Measurements from ENCODE around the gene RMI2.

RMI2 gene

GRCh38 chr16:11349599-11350276 is 4.5 kb downstream of the RMI2 start:
- peaks cover 55 to 79% (median 71%) of the 10 kb centered on the region in 10 experiments for H3K4me1 ChIP-seq
- H3K27me3 ChIP-seq: no peaks in the 10 kb centered on the region
- H3K27ac ChIP-seq: peak overlapping the region; percentile 48 to 85 (median 80)
- H3K9ac ChIP-seq: peak overlapping the region; percentile 9 to 74 (median 67); a peak in 20 of 22 replicates
- peaks cover 0 to 22% (median 0%) of the 10 kb centered on the region in 11 experiments; a peak in 4 of 22 replicates for H4K20me1 ChIP-seq
- H3K4me2 ChIP-seq: peak overlapping the region; percentile 73 to 97 (median 87)
- H3K36me3 ChIP-seq: peaks cover 0 to 26% (median 12%) of the 10 kb centered on the region in 11 experiments; a peak in 13 of 22 replicates
- peak overlapping the region in 5 of 10 experiments; percentile 2 to 35 (median 6); a peak in 11 of 20 replicates for H3K4me3 ChIP-seq
- peaks cover 0 to 8% (median 7%) of the 10 kb centered on the region in 11 experiments; a peak in 13 of 22 replicates for H3K9me3 ChIP-seq (replicated peaks in 1 of 11)
- TF ChIP-seq Cebpa-rat (IDR thresholded peaks at IDR 0.05): peak in 4 of 11 experiments; percentile 5 to 61 (median 50); a peak in 4 of 22 replicates

- H3K9ac ChIP-seq: peak overlapping the region; percentile 9 to 74 (median 67); a peak in 16 of 22 replicates
- H3K36me3 ChIP-seq: peaks cover 0 to 26% (median 12%) of the 10 kb centered on the region in 11 experiments; a peak in 13 of 22 replicates
- peaks cover 0 to 8% (median 7%) of the 10 kb centered on the region in 11 experiments; a peak in 13 of 22 replicates for H3K9me3 ChIP-seq (replicated peaks in 1 of 11)
- peak overlapping the region; percentile 48 to 85 (median 80) for H3K27ac ChIP-seq
- H3K27me3 ChIP-seq: no peaks in the 10 kb centered on the region
- H4K20me1 ChIP-seq: peaks cover 0 to 28% (median 0%) of the 10 kb centered on the region in 11 experiments; a peak in 6 of 22 replicates
- peaks cover 63 to 85% (median 78%) of the 10 kb centered on the region in 10 experiments for H3K4me1 ChIP-seq
- H3K4me3 ChIP-seq: peak overlapping the region in 1 of 10 experiments; percentile 35; a peak in 2 of 20 replicates
- TF ChIP-seq Cebpa-rat (IDR thresholded peaks at IDR 0.05): 0 out of 22 replicates have a peak, but pooled peaks of 1 of the 11 experiments have one; percentile 2
- H3K4me2 ChIP-seq: peak overlapping the region; percentile 73 to 97 (median 87)
Observed at GRCh38 chr16:11350519-11350918, 5.3 kb downstream of the RMI2 start.

GRCh38 chr16:11350921-11351335 is 5.7 kb downstream of the RMI2 start:
- peak overlapping the region; percentile 73 to 97 (median 87); a peak in 21 of 22 replicates for H3K4me2 ChIP-seq
- TF ChIP-seq Cebpa-rat (IDR thresholded peaks at IDR 0.05): no peak
- H3K9me3 ChIP-seq (replicated peaks in 1 of 11): peaks cover 0 to 8% (median 7%) of the 10 kb centered on the region in 11 experiments; a peak in 13 of 22 replicates
- peaks cover 0 to 32% (median 0%) of the 10 kb centered on the region in 11 experiments; a peak in 6 of 22 replicates for H4K20me1 ChIP-seq
- H3K27me3 ChIP-seq: peaks cover 0 to 1% (median 0%) of the 10 kb centered on the region in 11 experiments; a peak in 1 of 22 replicates
- peak overlapping the region in 10 of 11 experiments; percentile 48 to 85 (median 80); a peak in 17 of 22 replicates for H3K27ac ChIP-seq
- peaks cover 63 to 86% (median 78%) of the 10 kb centered on the region in 10 experiments for H3K4me1 ChIP-seq
- peak overlapping the region in 7 of 11 experiments; percentile 9 to 74 (median 70); a peak in 10 of 22 replicates for H3K9ac ChIP-seq
- no peak overlapping the region for H3K4me3 ChIP-seq
- peaks cover 0 to 26% (median 12%) of the 10 kb centered on the region in 11 experiments; a peak in 13 of 22 replicates for H3K36me3 ChIP-seq

GRCh38 chr16:11353158-11353557 is 7.9 kb downstream of the RMI2 start:
- H3K27ac ChIP-seq: no peak overlapping the region
- no peak for TF ChIP-seq Cebpa-rat (IDR thresholded peaks at IDR 0.05)
- H3K4me1 ChIP-seq: peaks cover 78 to 86% (median 80%) of the 10 kb centered on the region in 10 experiments
- H4K20me1 ChIP-seq: peaks cover 0 to 45% (median 0%) of the 10 kb centered on the region in 11 experiments; a peak in 7 of 22 replicates
- H3K9me3 ChIP-seq (replicated peaks in 1 of 11): peaks cover 0 to 8% (median 7%) of the 10 kb centered on the region in 11 experiments; a peak in 13 of 22 replicates
- H3K4me2 ChIP-seq: peak overlapping the region in 2 of 11 experiments; percentile 86 to 90; a peak in 1 of 22 replicates
- H3K4me3 ChIP-seq: no peak overlapping the region
- peaks cover 0 to 17% (median 0%) of the 10 kb centered on the region in 11 experiments; a peak in 10 of 22 replicates for H3K27me3 ChIP-seq
- H3K9ac ChIP-seq: no peak overlapping the region
- peaks cover 0 to 26% (median 12%) of the 10 kb centered on the region in 11 experiments; a peak in 13 of 22 replicates for H3K36me3 ChIP-seq

- peak overlapping the region; percentile 32 to 79 (median 58); a peak in 20 of 22 replicates for H3K27ac ChIP-seq
- peaks cover 0 to 30% (median 4%) of the 10 kb centered on the region in 11 experiments; a peak in 11 of 22 replicates for H3K27me3 ChIP-seq
- no peak for TF ChIP-seq Cebpa-rat (IDR thresholded peaks at IDR 0.05)
- H3K4me1 ChIP-seq: peaks cover 68 to 86% (median 78%) of the 10 kb centered on the region in 10 experiments
- H4K20me1 ChIP-seq: peaks cover 0 to 49% (median 0%) of the 10 kb centered on the region in 11 experiments; a peak in 7 of 22 replicates
- peak overlapping the region; percentile 20 to 69 (median 56); a peak in 19 of 22 replicates for H3K9ac ChIP-seq
- peaks cover 0 to 8% (median 7%) of the 10 kb centered on the region in 11 experiments; a peak in 13 of 22 replicates for H3K9me3 ChIP-seq (replicated peaks in 1 of 11)
- H3K4me3 ChIP-seq: peak overlapping the region in 1 of 10 experiments; percentile 2; a peak in 1 of 20 replicates
- H3K36me3 ChIP-seq: peaks cover 0 to 26% (median 12%) of the 10 kb centered on the region in 11 experiments; a peak in 13 of 22 replicates
- H3K4me2 ChIP-seq: peak overlapping the region; percentile 74 to 92 (median 90)
Observed at GRCh38 chr16:11354407-11354732, 9.1 kb downstream of the RMI2 start.

- Histone ChIP-seq H4K20me1 (peaks cover 0 to 55% (median 0%) of the 10 kb centered on the region in 11 experiments; a peak in 7 of 22 replicates), H3K9me3 (replicated peaks in 1 of 11) (peaks cover 0 to 8% (median 7%) of the 10 kb centered on the region in 11 experiments; a peak in 13 of 22 replicates), H3K4me1 (peaks cover 62 to 86% (median 78%) of the 10 kb centered on the region in 10 experiments), H3K4me3 (peak overlapping the region in 1 of 10 experiments; percentile 2; a peak in 2 of 20 replicates), H3K9ac (peak overlapping the region; percentile 20 to 69 (median 56); a peak in 20 of 22 replicates), H3K4me2 (peak overlapping the region; percentile 74 to 92 (median 90)), H3K27ac (peak overlapping the region; percentile 32 to 79 (median 58); a peak in 21 of 22 replicates), H3K36me3 (peaks cover 0 to 26% (median 12%) of the 10 kb centered on the region in 11 experiments; a peak in 13 of 22 replicates), H3K27me3 (peaks cover 0 to 35% (median 7%) of the 10 kb centered on the region in 11 experiments; a peak in 13 of 22 replicates)
- peak in 1 of 11 experiments; percentile 45; a peak in 3 of 22 replicates for TF ChIP-seq Cebpa-rat (IDR thresholded peaks at IDR 0.05)
Observed at GRCh38 chr16:11354733-11355574, 9.7 kb downstream of the RMI2 start.

GRCh38 chr16:11355862-11356261 is 10.6 kb downstream of the RMI2 start:
- TF ChIP-seq Cebpa-rat (IDR thresholded peaks at IDR 0.05): no peak
- peaks cover 0 to 57% (median 0%) of the 10 kb centered on the region in 11 experiments; a peak in 7 of 22 replicates for H4K20me1 ChIP-seq
- peak overlapping the region; percentile 32 to 79 (median 58); a peak in 19 of 22 replicates for H3K27ac ChIP-seq
- H3K4me2 ChIP-seq: peak overlapping the region; percentile 74 to 92 (median 90)
- no peak overlapping the region for H3K4me3 ChIP-seq
- H3K9me3 ChIP-seq (replicated peaks in 1 of 11): peaks cover 0 to 8% (median 7%) of the 10 kb centered on the region in 11 experiments; a peak in 13 of 22 replicates
- H3K27me3 ChIP-seq: peaks cover 0 to 44% (median 15%) of the 10 kb centered on the region in 11 experiments; a peak in 16 of 22 replicates
- peak overlapping the region in 10 of 11 experiments; percentile 20 to 69 (median 57); a peak in 17 of 22 replicates for H3K9ac ChIP-seq
- peaks cover 0 to 26% (median 12%) of the 10 kb centered on the region in 11 experiments; a peak in 13 of 22 replicates for H3K36me3 ChIP-seq
- H3K4me1 ChIP-seq: peaks cover 53 to 86% (median 78%) of the 10 kb centered on the region in 10 experiments
